ENCODE measurements around the gene TBC1D2B.

Gene TBC1D2B

GRCh38 chr15:78050826-78051225 is 26.7 kb downstream of the TBC1D2B start:
- in situ Hi-C loops (cut with HindIII; ENCODE audit: low sequenced_read_pairs) = no loop called here
- TF ChIP-seq CTCF (IDR thresholded peaks at IDR 0.05; ENCODE audit: low read depth, low read length, missing control alignments) = no peak
- DNase-seq (ENCODE audit: low read depth) = no peak
- no peak overlapping the region for H3K4me3 ChIP-seq (ENCODE audit: low read depth, low read length)

GRCh38 chr15:78050441-78050809 is 27.1 kb downstream of the TBC1D2B start:
- TF ChIP-seq CTCF (IDR thresholded peaks at IDR 0.05; ENCODE audit: low read depth, low read length, missing control alignments) = no peak
- no peak for DNase-seq (ENCODE audit: low read depth)
- H3K4me3 ChIP-seq (ENCODE audit: low read depth, low read length) = no peak overlapping the region
- in situ Hi-C loops (cut with HindIII; ENCODE audit: low sequenced_read_pairs) = no loop called here

GRCh38 chr15:78049691-78050440 is 27.6 kb downstream of the TBC1D2B start:
- no peak overlapping the region for H3K4me3 ChIP-seq (ENCODE audit: low read depth, low read length)
- DNase-seq (ENCODE audit: low read depth) = no peak
- TF ChIP-seq CTCF (IDR thresholded peaks at IDR 0.05; ENCODE audit: low read depth, low read length, missing control alignments) = no peak
- in situ Hi-C loops (cut with HindIII; ENCODE audit: low sequenced_read_pairs) = no loop called here

GRCh38 chr15:78048628-78048920 is 28.9 kb downstream of the TBC1D2B start:
- no peak for TF ChIP-seq CTCF (IDR thresholded peaks at IDR 0.05; ENCODE audit: low read depth, low read length, missing control alignments)
- DNase-seq (ENCODE audit: low read depth) = no peak
- in situ Hi-C loops (cut with HindIII; ENCODE audit: low sequenced_read_pairs) = no loop called here
- H3K4me3 ChIP-seq (ENCODE audit: low read depth, low read length) = no peak overlapping the region

GRCh38 chr15:78047761-78048627 is 29.5 kb downstream of the TBC1D2B start:
- TF ChIP-seq CTCF (IDR thresholded peaks at IDR 0.05; ENCODE audit: low read depth, low read length, missing control alignments) = no peak
- DNase-seq (ENCODE audit: low read depth) = no peak
- no peak overlapping the region for H3K4me3 ChIP-seq (ENCODE audit: low read depth, low read length)
- in situ Hi-C loops (cut with HindIII; ENCODE audit: low sequenced_read_pairs) = no loop called here

- DNase-seq (ENCODE audit: low read depth) = no peak
- in situ Hi-C loops (cut with HindIII; ENCODE audit: low sequenced_read_pairs) = no loop called here
- TF ChIP-seq CTCF (IDR thresholded peaks at IDR 0.05; ENCODE audit: low read depth, low read length, missing control alignments) = no peak
- no peak overlapping the region for H3K4me3 ChIP-seq (ENCODE audit: low read depth, low read length)
Observed at GRCh38 chr15:78046796-78047341, 30.6 kb downstream of the TBC1D2B start.
